B cell (primary cell): Measurements from ENCODE around the gene UFSP1. TPM values are rescaled to one million over a fixed set of nuclear protein-coding genes. Genes with fewer than 3 reads are reported as not detected.

Source experiments
- ATAC-seq: fragments of 200-7000 bp; cut with Tn5 transposase; one replicate; pipeline ENCODE4 v1.10.0; 2021; ENCODE audit warnings: low read depth, mild to moderate bottlenecking, moderate number of reproducible peaks, moderate library complexity
- CTCF ChIA-PET: fragments of 350-600 bp; sonication (Branson Sonifier 250); formaldehyde crosslinking; loops from one replicate; lab custom pipeline; 2021; ENCODE audit warnings: antibody characterized with exemption, inconsistent platforms; lab: Charles Lee
- POLR2A ChIA-PET: fragments of 350-600 bp; sonication (Branson Sonifier 250); formaldehyde crosslinking; loops from one replicate; lab custom pipeline; 2021; ENCODE audit warnings: antibody characterized with exemption; lab: Charles Lee
- DNase-seq: peaks from one replicate; pipeline ENCODE4 v3.0.0; 2013
- H2AFZ ChIP-seq: 2 replicates; pipeline ENCODE4 v1.6.1; 2012; ENCODE audit warnings: mild to moderate bottlenecking, low read depth, low read length; ENCODE audit not compliant: insufficient read depth, poor library complexity, severe bottlenecking
- H3K27ac ChIP-seq, 2 donors: 1 replicate in 1 of 2; 2 replicates in 1 of 2; pipeline ENCODE4 v1.5.1; 2012 to 2013; ENCODE audit warnings: low read length in 2 of 2, mild to moderate bottlenecking in 2 of 2, moderate library complexity in 1 of 2
- H3K27me3 ChIP-seq, 4 experiments: fragments of 200-600 bp in 1 of 4; sonication (generic) in 1 of 4; replicated peaks in 1 of 4; 1 replicate in 2 of 4; 2 replicates in 2 of 4; pipeline versions ENCODE4 v1.6.1 to v1.7.0; 2013 to 2016; ENCODE audit warnings: low read length in 3 of 4, mild to moderate bottlenecking in 2 of 4, mixed read lengths in 1 of 4, moderate library complexity in 1 of 4; ENCODE audit not compliant: insufficient read depth in 4 of 4, control insufficient read depth in 3 of 4; ENCODE audit errors: control extremely low read depth in 1 of 4
- H3K36me3 ChIP-seq, 2 experiments: replicated peaks in 1 of 2; 1 replicate in 1 of 2; 2 replicates in 1 of 2; pipeline versions ENCODE4 v1.6.1 to v1.7.1; 2013; ENCODE audit warnings: low read length in 1 of 2; ENCODE audit not compliant: insufficient read depth in 2 of 2, control insufficient read depth in 1 of 2; ENCODE audit errors: control extremely low read depth in 1 of 2, extremely low read depth in 1 of 2
- H3K4me1 ChIP-seq, 2 donors: fragments of 200-600 bp in 1 of 2; sonication (generic) in 1 of 2; 1 replicate in 1 of 2; 2 replicates in 1 of 2; pipeline versions ENCODE4 v1.5.1 to v1.6.1; 2013 to 2017; ENCODE audit warnings: low read length in 2 of 2; ENCODE audit not compliant: control insufficient read depth in 2 of 2, insufficient read depth in 2 of 2
- H3K4me2 ChIP-seq: replicated peaks from 2 replicates; pipeline ENCODE3; 2012; ENCODE audit warnings: mild to moderate bottlenecking, low read depth, low read length; ENCODE audit not compliant: poor library complexity, severe bottlenecking
- H3K4me3 ChIP-seq, 5 experiments: fragments of 200-600 bp in 1 of 5; sonication (generic) in 1 of 5; 1 replicate in 3 of 5; 2 replicates in 2 of 5; pipeline versions ENCODE4 v1.5.1 to v1.7.0; 2011 to 2016; ENCODE audit warnings: low read length in 4 of 5, mild to moderate bottlenecking in 4 of 5, low read depth in 2 of 5, control low read depth in 1 of 5, moderate library complexity in 1 of 5; ENCODE audit not compliant: insufficient read depth in 1 of 5; ENCODE audit errors: control extremely low read depth in 1 of 5, extremely low read depth in 1 of 5
- H3K79me2 ChIP-seq: fragments of 200-600 bp; sonication (generic); one replicate; pipeline ENCODE4 v1.6.0; 2016; ENCODE audit warnings: low read length; ENCODE audit not compliant: control insufficient read depth, insufficient read depth
- H3K9ac ChIP-seq: fragments of 200-600 bp; sonication (generic); 2 replicates; pipeline ENCODE4 v1.6.1; 2017; ENCODE audit warnings: mild to moderate bottlenecking, low read length, moderate library complexity
- H3K9me3 ChIP-seq, 3 donors: one replicate each; pipeline versions ENCODE4 v1.6.1 to v1.7.1; 2013; ENCODE audit warnings: low read length in 2 of 3; ENCODE audit not compliant: control insufficient read depth in 2 of 3, insufficient read depth in 1 of 3; ENCODE audit errors: control extremely low read depth in 1 of 3
- H4K20me1 ChIP-seq: 2 replicates; pipeline ENCODE4 v1.6.0; 2012; ENCODE audit warnings: mild to moderate bottlenecking, low read length; ENCODE audit not compliant: insufficient read depth, control insufficient read depth, poor library complexity, severe bottlenecking
- H3K27ac Mint-ChIP-seq: one replicate; pipeline ENCODE4 v1.8.0; 2021; ENCODE audit warnings: mixed read lengths
- H3K27me3 Mint-ChIP-seq: one replicate; pipeline ENCODE4 v1.8.0; 2021; ENCODE audit warnings: mixed read lengths
- H3K4me1 Mint-ChIP-seq: one replicate; pipeline ENCODE4 v1.8.0; 2021; ENCODE audit warnings: mixed read lengths
- H3K4me3 Mint-ChIP-seq: one replicate; pipeline ENCODE4 v1.8.0; 2021; ENCODE audit warnings: mixed read lengths
- H3K9me3 Mint-ChIP-seq: one replicate; pipeline ENCODE4 v1.8.0; 2022; ENCODE audit warnings: mixed read lengths; ENCODE audit not compliant: insufficient read depth
- CTCF ChIP-seq: fragments of 200-600 bp; IDR thresholded peaks from one replicate; pipeline ENCODE4 v1.8.0; 2022; ENCODE audit warnings: antibody characterized with exemption, mild to moderate bottlenecking
- EZH2 ChIP-seq: IDR thresholded peaks from 2 replicates; pipeline ENCODE4 v1.6.1; 2012; ENCODE audit warnings: borderline replicate concordance, low read depth, mild to moderate bottlenecking, moderate library complexity, low read length; ENCODE audit not compliant: insufficient read depth, poor library complexity, severe bottlenecking
- WGBS: methylation state at CpG from one replicate; pipeline ENCODE4 v1.1.5; 2013; ENCODE audit warnings: missing lambda C conversion rate; ENCODE audit not compliant: insufficient coverage; 5-methylcytosine and 5-hydroxymethylcytosine counted together
- intact Hi-C: fragments of 100-400 bp; cut with micrococcal nuclease; formaldehyde crosslinking; loops from one replicate; pipeline ENCODE4 v1.10.0; 2022
- polyA plus RNA-seq: library from polyadenylated mRNA; depleted of rRNA; stranded (reverse); fragments of >200 nt; gene quantifications from 2 replicates; pipeline ENCODE4 v1.2.3, GENCODE V29; 2012
- total RNA-seq, 2 donors: library from RNA; stranded (reverse); fragments of 120-200 nt in 1 of 2; gene quantifications; 1 replicate in 1 of 2; 2 replicates in 1 of 2; pipeline versions ENCODE4 v1.2.3 to v1.2.4, GENCODE V29; 2013 to 2022

Gene UFSP1
- total and polyA plus RNA-seq, 2 donors (not counting 1 experiment from before 2014, with no cell fraction given) = 3.6 to 4.3 TPM

- Mint-ChIP-seq H3K27me3 (no peaks in the 10 kb centered on the region), H3K4me1 (peaks cover 36% of the 10 kb centered on the region), H3K27ac (peak overlapping the region; percentile 95), H3K4me3 (peak overlapping the region; percentile 97), H3K9me3 (no peaks in the 10 kb centered on the region)
- Histone ChIP-seq H3K27ac (peak overlapping the region; percentile 91 to 96), H3K4me2 (peak overlapping the region; percentile 81), H3K79me2 (peaks cover 54% of the 10 kb centered on the region), H3K9me3 (no peaks in the 10 kb centered on the region), H3K9ac (peak overlapping the region; percentile 95), H2AFZ (peak overlapping the region; percentile 95), H3K4me3 (peak overlapping the region; percentile 73 to 99 (median 89)), H4K20me1 (peaks cover 38% of the 10 kb centered on the region), H3K4me1 (peaks cover 22 to 32% of the 10 kb centered on the region in 2 donors), H3K36me3 (peaks cover 0 to 22% of the 10 kb centered on the region in 2 experiments), H3K27me3 (no peaks in the 10 kb centered on the region)
- TF ChIP-seq CTCF = no peak
- no peak for TF ChIP-seq EZH2
- CTCF ChIA-PET = interaction anchor here (1.0 to 5.2 kb wide), 2 partner anchors 22 to 957 kb away, joined by 3 to 36 read pairs; partner anchors contain the start of gene SLC12A9
- DNase-seq (no peak), ATAC-seq (no peak)
- POLR2A ChIA-PET = interaction anchor here (1.3 kb wide), 1 partner anchor 21 kb away, joined by 16 read pairs; the partner anchor contains the start of gene ACHE
- intact Hi-C loops = loop anchor here (2.0 kb wide), 1 partner anchor 37 kb away; no protein-coding TSS in a partner anchor
- 97% methylated on average over 7 of the region's 8 CpGs for WGBS
Measured at GRCh38 chr7:100874300-100874576, 15.3 kb downstream of the UFSP1 start.

GRCh38 chr7:100873599-100874299, 15.8 kb downstream of the UFSP1 start:
- Mint-ChIP-seq H3K27me3 (no peaks in the 10 kb centered on the region), H3K27ac (peak overlapping the region; percentile 95), H3K4me1 (peaks cover 34% of the 10 kb centered on the region), H3K9me3 (no peaks in the 10 kb centered on the region), H3K4me3 (peak overlapping the region; percentile 97)
- peaks cover 0 to 17% of the 10 kb centered on the region in 2 experiments for H3K36me3 ChIP-seq
- peaks cover 49% of the 10 kb centered on the region for H3K79me2 ChIP-seq
- TF ChIP-seq EZH2 (no peak), CTCF (no peak)
- no peaks in the 10 kb centered on the region for H3K27me3 ChIP-seq
- H3K27ac ChIP-seq = peak overlapping the region; percentile 91 to 96
- peak overlapping the region in 4 of 5 experiments; percentile 73 to 99 (median 92) for H3K4me3 ChIP-seq
- H3K4me2 ChIP-seq = peak overlapping the region; percentile 81
- H3K9ac ChIP-seq = peak overlapping the region; percentile 95
- peaks cover 22 to 31% of the 10 kb centered on the region in 2 donors for H3K4me1 ChIP-seq
- no peak for DNase-seq
- 92% methylated on average over 8 of the region's 10 CpGs for WGBS
- ChIA-PET POLR2A (no interaction called here), CTCF (interaction anchor here (1.0 to 5.2 kb wide), 2 partner anchors 21 to 956 kb away, joined by 3 to 36 read pairs; partner anchors contain the start of gene SLC12A9)
- no peak for ATAC-seq
- H4K20me1 ChIP-seq = peaks cover 33% of the 10 kb centered on the region
- peak overlapping the region; percentile 95 for H2AFZ ChIP-seq
- intact Hi-C loops = loop anchor here (2.0 kb wide), 1 partner anchor 37 kb away; no protein-coding TSS in a partner anchor
- H3K9me3 ChIP-seq = no peaks in the 10 kb centered on the region
